Chondrocyte (in vitro differentiated cells): ENCODE data around the gene PAM16. TPM values are rescaled to one million over a fixed set of nuclear protein-coding genes. Genes with fewer than 3 reads are reported as not detected.
"Not testable (repeated sequence)": the region's sequence is repeated elsewhere in the genome, so short reads cannot be mapped to it uniquely, and the experiment has no call there.

ENCODE experiments used
- DNase-seq: peaks from one replicate; pipeline ENCODE4 v3.0.0; 2021; ENCODE audit warnings: mixed read lengths, low spot score
- H3K27ac Mint-ChIP-seq: one replicate; pipeline ENCODE4 v1.8.0; 2021; ENCODE audit warnings: mild to moderate bottlenecking, moderate library complexity, mixed read lengths; ENCODE audit not compliant: unreplicated experiment
- H3K27me3 Mint-ChIP-seq: 2 replicates; pipeline ENCODE4 v1.8.0; 2021; ENCODE audit warnings: low read depth, mixed read lengths
- H3K36me3 Mint-ChIP-seq: 2 replicates; pipeline ENCODE4 v1.8.0; 2021; ENCODE audit warnings: low read depth, mixed read lengths
- H3K4me1 Mint-ChIP-seq: 2 replicates; pipeline ENCODE4 v1.8.0; 2021; ENCODE audit warnings: low read depth, mild to moderate bottlenecking, mixed read lengths
- H3K4me3 Mint-ChIP-seq: one replicate; pipeline ENCODE4 v1.8.0; 2021; ENCODE audit warnings: mild to moderate bottlenecking, moderate library complexity, mixed read lengths; ENCODE audit not compliant: unreplicated experiment
- H3K9me3 Mint-ChIP-seq: 2 replicates; pipeline ENCODE4 v1.8.0; 2021; ENCODE audit warnings: low read depth, mixed read lengths
- CTCF ChIP-seq: fragments of 200-600 bp; sonication (generic); IDR thresholded peaks from 2 replicates; pipeline ENCODE4 v1.5.0; 2021; ENCODE audit warnings: antibody characterized with exemption, mild to moderate bottlenecking, moderate library complexity
- total RNA-seq: library from RNA; stranded (reverse); gene quantifications from 3 replicates; pipeline ENCODE4 v1.2.1, GENCODE V29; 2021

The PAM16 gene
- total RNA-seq, 1 donor from 2014 or later: 24.4 TPM

- Mint-ChIP-seq H3K27ac (no peak overlapping the region), H3K9me3 (no peaks in the 10 kb centered on the region), H3K4me3 (no peak overlapping the region), H3K27me3 (no peaks in the 10 kb centered on the region), H3K4me1 (peaks cover 11% of the 10 kb centered on the region), H3K36me3 (peaks cover 10% of the 10 kb centered on the region)
- DNase-seq: no peak
- no peak for TF ChIP-seq CTCF
Measured at GRCh38 chr16:4337540-4338088, 13.5 kb downstream of the PAM16 start.

- H3K4me3 Mint-ChIP-seq: no peak overlapping the region
- DNase-seq: no peak
- H3K9me3 Mint-ChIP-seq: no peaks in the 10 kb centered on the region
- no peak for TF ChIP-seq CTCF
- H3K27me3 Mint-ChIP-seq: no peaks in the 10 kb centered on the region
- peaks cover 10% of the 10 kb centered on the region for H3K36me3 Mint-ChIP-seq
- H3K27ac Mint-ChIP-seq: no peak overlapping the region
- H3K4me1 Mint-ChIP-seq: peaks cover 11% of the 10 kb centered on the region
Measured at GRCh38 chr16:4336701-4337539, 14.2 kb downstream of the PAM16 start.

GRCh38 chr16:4334724-4335495 is 16.2 kb downstream of the PAM16 start:
- Mint-ChIP-seq H3K27me3 (no peaks in the 10 kb centered on the region), H3K4me1 (peaks cover 10% of the 10 kb centered on the region), H3K36me3 (peaks cover 10% of the 10 kb centered on the region), H3K4me3 (no peak overlapping the region), H3K9me3 (no peaks in the 10 kb centered on the region), H3K27ac (no peak overlapping the region)
- no peak for DNase-seq
- TF ChIP-seq CTCF: no peak

GRCh38 chr16:4333714-4334113 is 17.4 kb downstream of the PAM16 start:
- H3K9me3 Mint-ChIP-seq, H3K36me3 Mint-ChIP-seq, H3K27ac Mint-ChIP-seq, DNase-seq, H3K27me3 Mint-ChIP-seq, H3K4me3 Mint-ChIP-seq: not testable (repeated sequence)
- peaks cover 14% of the 10 kb centered on the region for H3K4me1 Mint-ChIP-seq

GRCh38 chr16:4333308-4333638 is 17.8 kb downstream of the PAM16 start:
- Mint-ChIP-seq H3K4me3 (no peak overlapping the region), H3K4me1 (peaks cover 19% of the 10 kb centered on the region), H3K27ac (no peak overlapping the region), H3K36me3 (peaks cover 10% of the 10 kb centered on the region), H3K27me3 (no peaks in the 10 kb centered on the region), H3K9me3 (no peaks in the 10 kb centered on the region)
- TF ChIP-seq CTCF: no peak
- no peak for DNase-seq
